ENCODE measurements around the gene TUBA4A. TPM values are rescaled to one million over a fixed set of nuclear protein-coding genes. Genes with fewer than 3 reads are reported as not detected.

TUBA4A gene
- total RNA-seq, 1 experiment from 2014 or later, result 40.8 TPM

DNA sequence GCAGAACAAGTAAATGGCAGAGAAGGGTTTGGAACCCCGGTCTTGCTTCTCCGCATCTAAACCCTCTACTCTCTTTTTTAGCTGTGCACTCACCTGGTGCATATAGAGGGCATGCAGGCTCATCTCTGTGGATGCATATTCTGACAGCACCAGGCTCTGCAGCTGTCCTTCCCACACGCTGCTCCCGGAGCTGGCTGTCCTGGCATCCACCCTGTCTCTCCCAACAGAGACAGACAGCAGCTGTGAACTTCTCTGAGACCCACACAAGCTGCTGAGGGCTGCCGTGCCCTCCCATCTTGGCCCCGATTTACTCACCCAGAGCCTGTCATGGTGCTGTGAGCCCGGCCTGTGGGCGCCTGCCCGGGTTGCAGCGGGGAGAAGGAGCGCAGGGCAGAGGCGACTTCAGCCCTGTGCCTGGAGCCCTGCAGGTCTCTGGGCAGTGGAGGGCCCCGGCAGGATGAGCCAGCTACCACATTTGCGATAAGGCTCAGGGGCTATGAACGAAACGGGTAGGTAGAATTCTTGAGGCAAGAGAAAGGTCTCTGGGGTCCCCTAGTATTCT is 31.7 kb downstream of the TUBA4A start (continued):
- TF ChIP-seq, protein P1, sequence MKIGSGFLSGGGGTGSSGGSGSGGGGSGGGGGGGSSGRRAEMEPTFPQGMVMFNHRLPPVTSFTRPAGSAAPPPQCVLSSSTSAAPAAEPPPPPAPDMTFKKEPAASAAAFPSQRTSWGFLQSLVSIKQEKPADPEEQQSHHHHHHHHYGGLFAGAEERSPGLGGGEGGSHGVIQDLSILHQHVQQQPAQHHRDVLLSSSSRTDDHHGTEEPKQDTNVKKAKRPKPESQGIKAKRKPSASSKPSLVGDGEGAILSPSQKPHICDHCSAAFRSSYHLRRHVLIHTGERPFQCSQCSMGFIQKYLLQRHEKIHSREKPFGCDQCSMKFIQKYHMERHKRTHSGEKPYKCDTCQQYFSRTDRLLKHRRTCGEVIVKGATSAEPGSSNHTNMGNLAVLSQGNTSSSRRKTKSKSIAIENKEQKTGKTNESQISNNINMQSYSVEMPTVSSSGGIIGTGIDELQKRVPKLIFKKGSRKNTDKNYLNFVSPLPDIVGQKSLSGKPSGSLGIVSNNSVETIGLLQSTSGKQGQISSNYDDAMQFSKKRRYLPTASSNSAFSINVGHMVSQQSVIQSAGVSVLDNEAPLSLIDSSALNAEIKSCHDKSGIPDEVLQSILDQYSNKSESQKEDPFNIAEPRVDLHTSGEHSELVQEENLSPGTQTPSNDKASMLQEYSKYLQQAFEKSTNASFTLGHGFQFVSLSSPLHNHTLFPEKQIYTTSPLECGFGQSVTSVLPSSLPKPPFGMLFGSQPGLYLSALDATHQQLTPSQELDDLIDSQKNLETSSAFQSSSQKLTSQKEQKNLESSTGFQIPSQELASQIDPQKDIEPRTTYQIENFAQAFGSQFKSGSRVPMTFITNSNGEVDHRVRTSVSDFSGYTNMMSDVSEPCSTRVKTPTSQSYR (CRISPR knock-in tag; IDR thresholded peaks at IDR 0.05), result no peak
- TF ChIP-seq, protein P2, sequence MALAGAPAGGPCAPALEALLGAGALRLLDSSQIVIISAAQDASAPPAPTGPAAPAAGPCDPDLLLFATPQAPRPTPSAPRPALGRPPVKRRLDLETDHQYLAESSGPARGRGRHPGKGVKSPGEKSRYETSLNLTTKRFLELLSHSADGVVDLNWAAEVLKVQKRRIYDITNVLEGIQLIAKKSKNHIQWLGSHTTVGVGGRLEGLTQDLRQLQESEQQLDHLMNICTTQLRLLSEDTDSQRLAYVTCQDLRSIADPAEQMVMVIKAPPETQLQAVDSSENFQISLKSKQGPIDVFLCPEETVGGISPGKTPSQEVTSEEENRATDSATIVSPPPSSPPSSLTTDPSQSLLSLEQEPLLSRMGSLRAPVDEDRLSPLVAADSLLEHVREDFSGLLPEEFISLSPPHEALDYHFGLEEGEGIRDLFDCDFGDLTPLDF (CRISPR knock-in tag; IDR thresholded peaks at IDR 0.05), result no peak
- no peak for TF ChIP-seq NFATC4 (CRISPR knock-in tag; IDR thresholded peaks at IDR 0.05)
- TF ChIP-seq NR1H2 (CRISPR knock-in tag; IDR thresholded peaks at IDR 0.05), result no peak

DNA sequence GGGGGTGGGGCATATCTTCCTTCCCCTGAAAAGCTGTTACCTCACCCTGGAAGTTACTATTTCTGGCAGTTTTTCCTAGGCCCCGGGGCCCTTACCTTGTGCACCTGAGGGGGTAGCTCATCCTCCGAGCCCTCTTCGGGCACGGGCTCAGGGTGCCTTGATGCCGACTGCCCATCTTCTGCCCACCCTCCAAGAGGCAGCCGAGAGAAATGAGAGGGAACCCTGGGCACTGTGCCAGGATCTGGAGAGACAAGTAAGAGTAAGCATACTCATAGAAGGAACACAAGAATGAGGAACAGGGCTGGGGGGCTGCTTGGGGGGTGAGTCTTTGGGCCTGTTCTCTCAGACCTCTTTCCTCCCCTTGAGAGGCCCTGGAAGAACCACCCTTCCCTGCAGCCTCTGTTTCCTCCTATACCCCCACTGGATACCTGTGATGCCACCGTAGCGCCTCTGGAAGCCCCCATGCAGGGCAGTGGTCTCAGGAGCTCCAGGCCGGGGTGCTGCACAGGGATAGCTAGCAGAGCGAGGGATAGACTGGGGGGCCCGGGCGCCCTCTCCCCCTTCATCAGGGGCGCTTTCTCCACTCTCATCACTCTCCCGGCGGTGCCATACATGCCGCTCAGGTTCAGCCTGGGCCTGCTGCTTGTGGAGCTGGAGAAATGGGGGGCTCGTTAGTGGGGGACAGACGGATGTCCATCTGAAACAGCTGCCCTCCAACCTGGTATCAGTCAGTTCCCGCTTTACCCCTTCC is 32.9 kb downstream of the TUBA4A start:
- H3K4me1 Mint-ChIP-seq, result peaks cover 25% of the 10 kb centered on the region
- DNase-seq (ENCODE audit: low spot score) (no peak), ATAC-seq (no peak)
- TF ChIP-seq MXD4 (CRISPR knock-in tag; IDR thresholded peaks at IDR 0.05; ENCODE audit: borderline replicate concordance) (no peak), ZNF317 (CRISPR knock-in tag; IDR thresholded peaks at IDR 0.05; ENCODE audit: borderline replicate concordance, low read depth) (no peak), ZNF219 (CRISPR knock-in tag; IDR thresholded peaks at IDR 0.05; ENCODE audit: borderline replicate concordance) (no peak), ESRRA (CRISPR knock-in tag; IDR thresholded peaks at IDR 0.05; ENCODE audit: borderline replicate concordance) (no peak), ZNF423 (CRISPR knock-in tag; IDR thresholded peaks at IDR 0.05) (no peak), ZNF671 (CRISPR knock-in tag; IDR thresholded peaks at IDR 0.05) (no peak), ZNF416 (CRISPR knock-in tag; IDR thresholded peaks at IDR 0.05) (no peak), GRHL2 (CRISPR knock-in tag; IDR thresholded peaks at IDR 0.05; ENCODE audit: insufficient replicate concordance, severe bottlenecking) (no peak), MYBL2 (CRISPR knock-in tag; IDR thresholded peaks at IDR 0.05) (no peak)
- TF ChIP-seq, protein P3, sequence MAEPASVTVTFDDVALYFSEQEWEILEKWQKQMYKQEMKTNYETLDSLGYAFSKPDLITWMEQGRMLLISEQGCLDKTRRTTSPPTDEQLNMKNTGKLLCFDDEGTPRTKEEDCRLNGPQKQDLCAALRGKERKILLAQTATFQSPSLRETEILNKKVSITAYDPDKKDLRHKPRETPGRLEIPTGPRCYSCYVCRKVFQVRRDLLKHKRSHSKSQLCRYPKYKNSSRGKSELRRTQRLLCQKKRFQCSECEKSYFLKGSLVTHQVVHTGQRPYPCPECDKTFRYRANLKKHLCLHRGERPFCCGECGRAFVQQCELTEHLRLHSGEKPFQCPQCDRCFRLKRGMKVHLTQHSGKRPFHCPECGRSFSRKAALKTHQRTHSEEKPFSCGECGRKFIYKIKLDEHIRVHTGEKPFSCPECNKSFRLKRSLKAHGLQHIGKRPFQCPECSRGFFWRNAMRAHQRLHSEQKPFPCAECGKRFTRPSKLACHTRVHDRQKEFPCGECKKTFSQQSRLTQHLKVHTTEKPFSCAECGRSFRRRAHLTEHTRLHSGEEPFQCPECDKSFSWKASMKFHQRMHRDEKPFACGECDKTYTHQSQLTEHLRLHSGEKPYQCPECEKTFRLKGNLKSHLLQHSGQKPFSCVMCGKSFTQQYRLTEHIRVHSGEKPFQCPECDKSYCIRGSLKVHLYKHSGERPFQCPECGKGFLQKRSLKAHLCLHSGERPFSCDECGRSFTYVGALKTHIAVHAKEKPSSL (CRISPR knock-in tag; conservative IDR thresholded peaks at IDR 0.05), result no peak
- TF ChIP-seq, protein P4, sequence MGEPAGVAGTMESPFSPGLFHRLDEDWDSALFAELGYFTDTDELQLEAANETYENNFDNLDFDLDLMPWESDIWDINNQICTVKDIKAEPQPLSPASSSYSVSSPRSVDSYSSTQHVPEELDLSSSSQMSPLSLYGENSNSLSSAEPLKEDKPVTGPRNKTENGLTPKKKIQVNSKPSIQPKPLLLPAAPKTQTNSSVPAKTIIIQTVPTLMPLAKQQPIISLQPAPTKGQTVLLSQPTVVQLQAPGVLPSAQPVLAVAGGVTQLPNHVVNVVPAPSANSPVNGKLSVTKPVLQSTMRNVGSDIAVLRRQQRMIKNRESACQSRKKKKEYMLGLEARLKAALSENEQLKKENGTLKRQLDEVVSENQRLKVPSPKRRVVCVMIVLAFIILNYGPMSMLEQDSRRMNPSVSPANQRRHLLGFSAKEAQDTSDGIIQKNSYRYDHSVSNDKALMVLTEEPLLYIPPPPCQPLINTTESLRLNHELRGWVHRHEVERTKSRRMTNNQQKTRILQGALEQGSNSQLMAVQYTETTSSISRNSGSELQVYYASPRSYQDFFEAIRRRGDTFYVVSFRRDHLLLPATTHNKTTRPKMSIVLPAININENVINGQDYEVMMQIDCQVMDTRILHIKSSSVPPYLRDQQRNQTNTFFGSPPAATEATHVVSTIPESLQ (CRISPR knock-in tag; IDR thresholded peaks at IDR 0.05), result no peak
- TF ChIP-seq, protein P5, sequence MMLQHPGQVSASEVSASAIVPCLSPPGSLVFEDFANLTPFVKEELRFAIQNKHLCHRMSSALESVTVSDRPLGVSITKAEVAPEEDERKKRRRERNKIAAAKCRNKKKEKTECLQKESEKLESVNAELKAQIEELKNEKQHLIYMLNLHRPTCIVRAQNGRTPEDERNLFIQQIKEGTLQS (CRISPR knock-in tag; conservative IDR thresholded peaks at IDR 0.05), result no peak
- TF ChIP-seq, protein P6, sequence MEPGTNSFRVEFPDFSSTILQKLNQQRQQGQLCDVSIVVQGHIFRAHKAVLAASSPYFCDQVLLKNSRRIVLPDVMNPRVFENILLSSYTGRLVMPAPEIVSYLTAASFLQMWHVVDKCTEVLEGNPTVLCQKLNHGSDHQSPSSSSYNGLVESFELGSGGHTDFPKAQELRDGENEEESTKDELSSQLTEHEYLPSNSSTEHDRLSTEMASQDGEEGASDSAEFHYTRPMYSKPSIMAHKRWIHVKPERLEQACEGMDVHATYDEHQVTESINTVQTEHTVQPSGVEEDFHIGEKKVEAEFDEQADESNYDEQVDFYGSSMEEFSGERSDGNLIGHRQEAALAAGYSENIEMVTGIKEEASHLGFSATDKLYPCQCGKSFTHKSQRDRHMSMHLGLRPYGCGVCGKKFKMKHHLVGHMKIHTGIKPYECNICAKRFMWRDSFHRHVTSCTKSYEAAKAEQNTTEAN (CRISPR knock-in tag; IDR thresholded peaks at IDR 0.05), result no peak
- TF ChIP-seq, protein P7, sequence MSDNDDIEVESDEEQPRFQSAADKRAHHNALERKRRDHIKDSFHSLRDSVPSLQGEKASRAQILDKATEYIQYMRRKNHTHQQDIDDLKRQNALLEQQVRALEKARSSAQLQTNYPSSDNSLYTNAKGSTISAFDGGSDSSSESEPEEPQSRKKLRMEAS (CRISPR knock-in tag; IDR thresholded peaks at IDR 0.05), result no peak
- H3K27ac Mint-ChIP-seq, result no peak overlapping the region
- no peak overlapping the region for H3K4me3 Mint-ChIP-seq
- no peaks in the 10 kb centered on the region for H3K9me3 Mint-ChIP-seq
- no peaks in the 10 kb centered on the region for H3K27me3 Mint-ChIP-seq (ENCODE audit: low read depth)
- POLR2A ChIA-PET, result interaction anchor here (0.5 kb wide), 1 partner anchor 32 kb away, joined by 3 read pairs; the partner anchor contains the start of gene TUBA4B
- peaks cover 42% of the 10 kb centered on the region for H3K36me3 Mint-ChIP-seq
- CTCF ChIA-PET, result no interaction called here

Data from WTC11 (cell line).